K562 (cell line): Measurements from ENCODE around the gene NCKIPSD. TPM values are rescaled to one million over a fixed set of nuclear protein-coding genes. Genes with fewer than 3 reads are reported as not detected.

Source experiments
- ATAC-seq: fragments of 200-7000 bp; cut with Tn5 transposase; 3 replicates; pipeline ENCODE4 v1.9.1; 2020; ENCODE audit warnings: moderate library complexity
- BruUV-seq: library from RNA; stranded (reverse); fragments of 400-500 nt; replicated peaks from 2 replicates; lab custom pipeline; 2021; lab: Mats Ljungman, UMichigan
- CTCF ChIA-PET: fragments of 300-600 bp; formaldehyde crosslinking; extraction: SDS; loops from one replicate; lab custom pipeline; 2021; ENCODE audit warnings: low intra/inter-chr PET ratio; lab: Yijun Ruan, JAX
- POLR2A ChIA-PET: fragments of 300-600, 350-650 bp; sonication (Branson Sonifier 250); formaldehyde crosslinking; extraction: SDS; loops from one replicate; lab custom pipeline; 2021; ENCODE audit warnings: antibody characterized with exemption, inconsistent platforms; lab: Yijun Ruan, JAX
- DNase-seq, 4 experiments: peaks; one replicate each; pipeline versions ENCODE4 v3.0.0 to v3.0.0-alpha.2; 2011 to 2018; ENCODE audit warnings: low spot score in 3 of 4, mixed read lengths in 3 of 4; ENCODE audit errors: extremely low read depth in 1 of 4
- FAIRE-seq: peaks from 2 replicates; lab custom pipeline; 2011; peaks lifted over from hg19 to GRCh38; lab: Jason Lieb, UNC
- H2AFZ ChIP-seq: 2 replicates; pipeline ENCODE4 v1.6.0; 2011; ENCODE audit warnings: low read depth, low read length, control low read depth, inconsistent platforms
- H3K27ac ChIP-seq: fragments of 200-600 bp; 3 replicates; pipeline ENCODE4 v1.8.0; 2011; ENCODE audit warnings: low read depth, mild to moderate bottlenecking, control low read depth, inconsistent platforms, low read length, moderate library complexity, mixed read lengths; ENCODE audit errors: extremely low read depth
- H3K27me3 ChIP-seq, 2 experiments: fragments of 300-600 bp in 1 of 2; 2 replicates in 1 of 2; 3 replicates in 1 of 2; pipeline versions ENCODE4 v1.6.0 to v1.8.0; 2011; ENCODE audit warnings: inconsistent platforms in 2 of 2, low read length in 2 of 2, mild to moderate bottlenecking in 1 of 2, mixed read lengths in 1 of 2, moderate library complexity in 1 of 2; ENCODE audit not compliant: control insufficient read depth in 2 of 2, insufficient read depth in 2 of 2
- H3K36me3 ChIP-seq: fragments of 300-600 bp; 3 replicates; pipeline ENCODE4 v1.8.0; 2011; ENCODE audit warnings: mild to moderate bottlenecking, low read length, inconsistent platforms; ENCODE audit not compliant: control insufficient read depth, insufficient read depth
- H3K4me1 ChIP-seq, 2 experiments: fragments of 200-600 bp in 1 of 2; replicated peaks in 1 of 2; 2 replicates in 1 of 2; 3 replicates in 1 of 2; pipeline versions ENCODE4 v1.5.1 to v1.8.0; 2011; ENCODE audit warnings: inconsistent platforms in 2 of 2, low read length in 2 of 2, mild to moderate bottlenecking in 1 of 2, mixed read lengths in 1 of 2, moderate library complexity in 1 of 2; ENCODE audit not compliant: control insufficient read depth in 2 of 2, insufficient read depth in 2 of 2
- H3K4me2 ChIP-seq: 2 replicates; pipeline ENCODE4 v1.6.1; 2011; ENCODE audit warnings: low read length, control low read depth, inconsistent platforms, mixed read lengths; ENCODE audit not compliant: insufficient read depth
- H3K4me3 ChIP-seq: fragments of 200-600 bp; sonication (generic), shearing (Covaris generic); 2 replicates; pipeline ENCODE4 v1.5.1; 2016; ENCODE audit warnings: control low read depth, inconsistent platforms
- H3K79me2 ChIP-seq: fragments of 200-600 bp; 3 replicates; pipeline ENCODE4 v1.8.0; 2011; ENCODE audit warnings: low read length, inconsistent platforms; ENCODE audit not compliant: control insufficient read depth, insufficient read depth
- H3K9ac ChIP-seq, 2 experiments: 2 replicates each; pipeline versions ENCODE4 v1.6.0 to v1.6.1; 2011; ENCODE audit warnings: low read depth in 2 of 2, low read length in 2 of 2, control low read depth in 1 of 2, inconsistent platforms in 1 of 2, mild to moderate bottlenecking in 1 of 2, mixed read lengths in 1 of 2; ENCODE audit not compliant: insufficient read depth in 1 of 2
- H3K9me1 ChIP-seq: one replicate; pipeline ENCODE4 v1.6.0; 2011; ENCODE audit warnings: inconsistent platforms, mild to moderate bottlenecking, low read length, moderate library complexity; ENCODE audit not compliant: control insufficient read depth, insufficient read depth
- H3K9me3 ChIP-seq: replicated peaks from 2 replicates; pipeline ENCODE4 v1.5.1; 2011; ENCODE audit warnings: low read depth, low read length, inconsistent platforms; ENCODE audit not compliant: control insufficient read depth, insufficient read depth
- H4K20me1 ChIP-seq: replicated peaks from 2 replicates; pipeline ENCODE4 v1.6.1; 2011; ENCODE audit warnings: low read length, inconsistent platforms, mixed read lengths; ENCODE audit not compliant: control insufficient read depth, insufficient read depth
- CHD4 ChIP-seq: fragments of 200-600 bp; sonication (generic); IDR thresholded peaks from 3 replicates; pipeline ENCODE4 v1.6.1; 2012; ENCODE audit warnings: low read depth, mild to moderate bottlenecking, mixed read lengths, low read length, inconsistent platforms; ENCODE audit not compliant: insufficient read depth, insufficient replicate concordance, poor library complexity, severe bottlenecking
- CREB1 ChIP-seq, 2 experiments: sonication (generic) in 1 of 2; formaldehyde crosslinking in 1 of 2; IDR thresholded peaks; 2 replicates each; pipeline versions ENCODE4 v1.6.1 to v1.8.0; 2012 to 2022; ENCODE audit warnings: inconsistent platforms in 1 of 2, mild to moderate bottlenecking in 1 of 2, missing genetic modification reagents in 1 of 2, moderate library complexity in 1 of 2
- E2F3 ChIP-seq: fragments of 250-450 bp; sonication (Bioruptor Pico); IDR thresholded peaks from 2 replicates; pipeline ENCODE4 v1.4.0; 2020; ENCODE audit warnings: mild to moderate bottlenecking
- HDAC8 ChIP-seq: fragments of 450-650 bp; IDR thresholded peaks from 2 replicates; pipeline ENCODE4 v1.6.1; 2016; ENCODE audit warnings: mild to moderate bottlenecking, missing genetic modification characterization, moderate library complexity, missing compliant biosample characterization
- L3MBTL2 ChIP-seq: fragments of 450-650 bp; IDR thresholded peaks from 2 replicates; pipeline ENCODE4 v1.6.1; 2016; ENCODE audit warnings: mild to moderate bottlenecking, moderate library complexity
- MAZ ChIP-seq, 2 experiments: fragments of 450-650 bp in 1 of 2; sonication (generic) in 1 of 2; formaldehyde crosslinking; IDR thresholded peaks in 1 of 2; conservative IDR thresholded peaks in 1 of 2; 2 replicates each; pipeline versions ENCODE4 v1.4.0 to v1.5.0; 2020; ENCODE audit warnings: mild to moderate bottlenecking in 1 of 2, missing genetic modification reagents in 1 of 2
- NCOA2 ChIP-seq, 2 experiments: fragments of 450-650 bp; IDR thresholded peaks; 2 replicates each; pipeline ENCODE4 v1.6.1; 2018; ENCODE audit warnings: mild to moderate bottlenecking in 2 of 2, moderate library complexity in 1 of 2; ENCODE audit not compliant: partially characterized antibody in 2 of 2
- NCOA4 ChIP-seq: fragments of 450-650 bp; IDR thresholded peaks from 2 replicates; pipeline ENCODE4 v1.6.1; 2018; ENCODE audit warnings: mild to moderate bottlenecking; ENCODE audit not compliant: partially characterized antibody
- PTTG1 ChIP-seq: fragments of 450-650 bp; IDR thresholded peaks from 2 replicates; pipeline ENCODE4 v1.6.1; 2016; ENCODE audit warnings: low read depth, mild to moderate bottlenecking, missing genetic modification characterization, missing compliant biosample characterization
- TEAD1 ChIP-seq, 2 experiments: fragments of 450-650 bp in 1 of 2; sonication (generic) in 1 of 2; formaldehyde crosslinking; IDR thresholded peaks; 2 replicates each; pipeline versions ENCODE4 v1.4.0 to v1.8.0; 2020 to 2022; ENCODE audit warnings: mild to moderate bottlenecking in 2 of 2, missing genetic modification reagents in 1 of 2
- U2AF2 ChIP-seq: fragments of 200-400 bp; formaldehyde crosslinking; optimal IDR thresholded peaks from 2 replicates; pipeline ENCODE3; 2017; ENCODE audit warnings: low read depth, mild to moderate bottlenecking, low read length
- XRCC3 ChIP-seq: fragments of 450-650 bp; IDR thresholded peaks from 2 replicates; pipeline ENCODE4 v1.6.1; 2017; ENCODE audit warnings: mild to moderate bottlenecking, moderate library complexity
- ZKSCAN8 ChIP-seq: fragments of 200-800 bp; sonication (Bioruptor generic); IDR thresholded peaks from 2 replicates; pipeline ENCODE4 v1.6.1; 2016; ENCODE audit warnings: missing genetic modification characterization, missing compliant biosample characterization
- ZNF134 ChIP-seq: fragments of 250-450 bp; sonication (Bioruptor Pico); conservative IDR thresholded peaks from 2 replicates; pipeline ENCODE4 v1.4.0; 2020
- WGBS: fragments of 100-300 bp; shearing (Covaris generic); methylation state at CpG from one replicate; pipeline ENCODE4 v1.1.6; 2016; ENCODE audit warnings: low coverage, mixed read lengths; ENCODE audit not compliant: insufficient coverage; ENCODE audit errors: missing lambda C conversion rate; 5-methylcytosine and 5-hydroxymethylcytosine counted together
- in situ Hi-C: fragments of 300-500 bp; cut with MboI; formaldehyde crosslinking; loops from 4 replicates; pipeline ENCODE4 v1.15.0; 2018; ENCODE audit warnings: inconsistent platforms, mixed read lengths
- intact Hi-C: fragments of 100-400 bp; cut with micrococcal nuclease; formaldehyde crosslinking; loops from 2 replicates; pipeline ENCODE4 v1.14.2; 2022
- polyA plus RNA-seq, 8 experiments: library from polyadenylated mRNA; depleted of rRNA in 4 of 8; stranded (reverse) in 5 of 8; unstranded in 3 of 8; fragments of >200 nt; fragmentation: Nextera tagmentation in 2 of 8; fragmentation: Illumina TruSeq in 1 of 8; extraction: Ambion mirVana in 2 of 8; extraction: Trizol in 1 of 8; gene quantifications; 2 replicates each; pipeline versions ENCODE4 v1.2.1 to v1.2.3, GENCODE V29; 2011 to 2014; ENCODE audit warnings: inconsistent platforms in 1 of 8, missing spikeins in 1 of 8
- total RNA-seq, 7 experiments: library from RNA; depleted of rRNA in 6 of 7; stranded (reverse); fragments of >200 nt in 6 of 7; fragmentation: Illumina TruSeq in 2 of 7; extraction: Trizol in 2 of 7; gene quantifications; 2 replicates each; pipeline versions ENCODE4 v1.2.1 to v1.2.3, GENCODE V29; 2011 to 2021; ENCODE audit warnings: low replicate concordance in 1 of 7
- TF ChIP-seq, protein P1 (sequence below): fragments of 450-650 bp; IDR thresholded peaks from 2 replicates; pipeline ENCODE4 v1.6.1; 2016; ENCODE audit warnings: antibody characterized with exemption
- TF ChIP-seq, protein P2 (sequence below), 3 experiments: fragments of 200-800 bp in 1 of 3; sonication (Bioruptor generic) in 1 of 3; sonication (generic) in 1 of 3; formaldehyde crosslinking in 1 of 3; IDR thresholded peaks; 2 replicates each; pipeline versions ENCODE4 v1.6.1 to v1.8.0; 2016 to 2022; ENCODE audit warnings: mild to moderate bottlenecking in 2 of 3, missing compliant biosample characterization in 2 of 3, missing genetic modification characterization in 2 of 3, missing genetic modification reagents in 1 of 3
- TF ChIP-seq, protein P3 (sequence below): fragments of 450-650 bp; IDR thresholded peaks from one replicate; pipeline ENCODE4 v1.6.1; 2018; ENCODE audit warnings: mild to moderate bottlenecking, moderate library complexity; ENCODE audit not compliant: partially characterized antibody

NCKIPSD gene
- total and polyA plus RNA-seq, 9 of the 15 experiments (the other 6 are each of a cell fraction or from before 2014, with no cell fraction given) = 0.49 to 24.4 (median 12.3) TPM

DNA sequence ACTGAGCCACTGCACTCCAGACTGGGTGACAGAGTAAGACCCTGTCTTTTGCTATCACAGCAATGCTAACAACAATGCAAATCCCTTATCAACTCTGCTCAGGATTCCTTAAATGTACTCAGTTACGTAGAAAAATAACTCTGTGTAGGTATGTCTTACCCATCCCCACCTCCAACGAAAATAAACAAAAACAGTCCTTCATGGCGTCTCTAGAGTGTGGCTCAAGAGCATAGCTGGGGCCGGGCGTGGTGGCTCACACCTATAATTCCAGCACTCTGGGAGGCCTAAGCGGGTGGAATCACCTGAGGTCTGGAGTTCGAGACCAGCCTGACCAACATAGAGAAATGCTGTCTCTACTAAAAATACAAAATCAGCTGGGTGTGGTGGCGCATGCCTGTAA lies 13.2 kb upstream of the NCKIPSD start:
- intact Hi-C loops (no loop called here), in situ Hi-C loops (no loop called here)
- TF ChIP-seq NCOA2 (IDR thresholded peaks at IDR 0.05; ENCODE audit: partially characterized antibody in 2 of 2) (no peak), HDAC8 (tag) (no peak), TEAD1 (CRISPR knock-in tag; IDR thresholded peaks at IDR 0.05) (no peak), E2F3 (CRISPR knock-in tag) (no peak), MAZ (CRISPR knock-in tag; conservative IDR thresholded peaks at IDR 0.05 in 1 of 2, IDR thresholded peaks at IDR 0.05 in 1 of 2) (no peak), CREB1 (IDR thresholded peaks at IDR 0.05) (no peak), CREB1 (CRISPR knock-in tag; IDR thresholded peaks at IDR 0.05) (no peak), CHD4 (no peak), XRCC3 (no peak), PTTG1 (tag) (no peak), ZKSCAN8 (no peak), L3MBTL2 (no peak), NCOA4 (no peak), U2AF2 (no peak), ZNF134 (CRISPR knock-in tag) (no peak)
- TF ChIP-seq, protein P1, sequence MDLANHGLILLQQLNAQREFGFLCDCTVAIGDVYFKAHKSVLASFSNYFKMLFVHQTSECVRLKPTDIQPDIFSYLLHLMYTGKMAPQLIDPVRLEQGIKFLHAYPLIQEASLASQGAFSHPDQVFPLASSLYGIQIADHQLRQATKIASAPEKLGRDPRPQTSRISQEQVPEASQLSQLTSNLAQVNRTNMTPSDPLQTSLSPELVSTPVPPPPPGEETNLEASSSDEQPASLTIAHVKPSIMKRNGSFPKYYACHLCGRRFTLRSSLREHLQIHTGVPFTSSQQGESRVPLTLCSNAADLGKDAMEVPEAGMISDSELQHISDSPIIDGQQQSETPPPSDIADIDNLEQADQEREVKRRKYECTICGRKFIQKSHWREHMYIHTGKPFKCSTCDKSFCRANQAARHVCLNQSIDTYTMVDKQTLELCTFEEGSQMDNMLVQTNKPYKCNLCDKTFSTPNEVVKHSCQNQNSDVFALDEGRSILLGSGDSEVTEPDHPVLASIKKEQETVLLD = no peak
- TF ChIP-seq, protein P2, sequence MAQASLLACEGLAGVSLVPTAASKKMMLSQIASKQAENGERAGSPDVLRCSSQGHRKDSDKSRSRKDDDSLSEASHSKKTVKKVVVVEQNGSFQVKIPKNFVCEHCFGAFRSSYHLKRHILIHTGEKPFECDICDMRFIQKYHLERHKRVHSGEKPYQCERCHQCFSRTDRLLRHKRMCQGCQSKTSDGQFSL (CRISPR knock-in tag; IDR thresholded peaks at IDR 0.05) = no peak
- TF ChIP-seq, protein P2 (tag; IDR thresholded peaks at IDR 0.05) = no peak
- TF ChIP-seq, protein P3, sequence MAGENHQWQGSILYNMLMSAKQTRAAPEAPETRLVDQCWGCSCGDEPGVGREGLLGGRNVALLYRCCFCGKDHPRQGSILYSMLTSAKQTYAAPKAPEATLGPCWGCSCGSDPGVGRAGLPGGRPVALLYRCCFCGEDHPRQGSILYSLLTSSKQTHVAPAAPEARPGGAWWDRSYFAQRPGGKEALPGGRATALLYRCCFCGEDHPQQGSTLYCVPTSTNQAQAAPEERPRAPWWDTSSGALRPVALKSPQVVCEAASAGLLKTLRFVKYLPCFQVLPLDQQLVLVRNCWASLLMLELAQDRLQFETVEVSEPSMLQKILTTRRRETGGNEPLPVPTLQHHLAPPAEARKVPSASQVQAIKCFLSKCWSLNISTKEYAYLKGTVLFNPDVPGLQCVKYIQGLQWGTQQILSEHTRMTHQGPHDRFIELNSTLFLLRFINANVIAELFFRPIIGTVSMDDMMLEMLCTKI = no peak
- WGBS = 92% methylated on average over 7 of the region's 8 CpGs
- ChIA-PET CTCF (no interaction called here), POLR2A (interaction anchor here (1.4 kb wide), 1 partner anchor 13 kb away, joined by 3 read pairs; no protein-coding TSS in a partner anchor)
- no peak overlapping the region for H3K4me3 ChIP-seq
- H3K79me2 ChIP-seq = peaks cover 78% of the 10 kb centered on the region
- ATAC-seq = no peak
- no peak for FAIRE-seq
- H3K4me1 ChIP-seq = peaks cover 0 to 4% of the 10 kb centered on the region in 2 experiments; a peak in 1 of 5 replicates
- no peaks in the 10 kb centered on the region for H3K9me3 ChIP-seq
- H3K9ac ChIP-seq = no peak overlapping the region
- no TSS peak for BruUV-seq
- no peak for DNase-seq
- no peaks in the 10 kb centered on the region; the same call in 1 of the 2 replicates for H4K20me1 ChIP-seq
- H3K4me2 ChIP-seq = no peak overlapping the region
- H3K9me1 ChIP-seq = no peaks in the 10 kb centered on the region
- H2AFZ ChIP-seq = no peak overlapping the region
- no peaks in the 10 kb centered on the region for H3K27me3 ChIP-seq
- no peak overlapping the region for H3K27ac ChIP-seq
- H3K36me3 ChIP-seq = peaks cover 54% of the 10 kb centered on the region
